Endothelial cell of umbilical vein (primary cell): Measurements from ENCODE around the gene FAM50A.

Source experiments
- CTCF ChIP-seq, 2 donors: IDR thresholded peaks; 1 replicate in 1 of 2; 2 replicates in 1 of 2; pipeline ENCODE4 v1.5.1; 2011; ENCODE audit warnings: low read length in 2 of 2, mild to moderate bottlenecking in 2 of 2, moderate library complexity in 2 of 2, control low read depth in 1 of 2, inconsistent platforms in 1 of 2, low read depth in 1 of 2; ENCODE audit not compliant: insufficient read depth in 1 of 2; ENCODE audit errors: extremely low read depth in 1 of 2
- EZH2 ChIP-seq: IDR thresholded peaks from 2 replicates; pipeline ENCODE4 v1.6.1; 2012; ENCODE audit warnings: borderline replicate concordance, low read depth, mild to moderate bottlenecking, moderate library complexity, low read length, inconsistent platforms; ENCODE audit not compliant: severe bottlenecking
- FOS ChIP-seq: IDR thresholded peaks from 2 replicates; pipeline ENCODE4 v1.6.1; 2011; ENCODE audit warnings: mild to moderate bottlenecking, low read length, moderate library complexity, borderline replicate concordance; ENCODE audit not compliant: insufficient read depth
- GATA2 ChIP-seq: IDR thresholded peaks from 2 replicates; pipeline ENCODE4 v1.7.0; 2011; ENCODE audit warnings: low read depth, mild to moderate bottlenecking, moderate library complexity, mixed read lengths, low read length; ENCODE audit not compliant: insufficient read length, insufficient read depth
- JUN ChIP-seq: IDR thresholded peaks from 2 replicates; pipeline ENCODE4 v1.6.1; 2011; ENCODE audit warnings: borderline replicate concordance, low read depth; ENCODE audit not compliant: insufficient read length, insufficient read depth
- MYC ChIP-seq: IDR thresholded peaks from one replicate; pipeline ENCODE4 v1.6.1; 2011; ENCODE audit warnings: mild to moderate bottlenecking, low read depth, low read length
- POLR2A ChIP-seq: IDR thresholded peaks from 2 replicates; pipeline ENCODE4 v1.6.1; 2012; ENCODE audit warnings: low read depth, mild to moderate bottlenecking, control low read depth, low read length
- POLR2AphosphoS5 ChIP-seq: IDR thresholded peaks from 2 replicates; pipeline ENCODE4 v1.6.1; 2012; ENCODE audit warnings: low read depth, mild to moderate bottlenecking, control low read depth, low read length, moderate library complexity; ENCODE audit not compliant: insufficient read depth
- TF ChIP-seq, protein P1 (sequence below): IDR thresholded peaks from 2 replicates; pipeline ENCODE4 v1.6.1; 2011; ENCODE audit not compliant: insufficient read depth, insufficient read length

DNA sequence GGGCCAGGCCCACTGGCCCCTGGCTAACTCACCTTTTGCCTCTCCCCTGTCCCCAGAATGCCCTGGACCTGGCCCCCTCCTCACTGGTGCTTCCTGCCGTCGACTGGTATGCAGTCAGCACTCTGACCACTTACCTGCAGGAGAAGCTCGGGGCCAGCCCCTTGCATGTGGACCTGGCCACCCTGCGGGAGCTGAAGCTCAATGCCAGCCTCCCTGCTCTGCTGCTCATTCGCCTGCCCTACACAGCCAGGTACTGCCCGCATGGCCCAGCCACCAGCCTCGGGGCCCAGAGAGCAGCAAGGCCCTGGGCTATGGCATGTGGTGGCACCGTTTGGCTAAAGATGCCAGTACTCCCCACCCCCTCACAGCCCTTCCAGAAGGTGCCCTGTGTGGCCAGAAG, 11.7 kb upstream of the FAM50A start:
- TF ChIP-seq POLR2A (no peak), POLR2AphosphoS5 (no peak), CTCF (IDR thresholded peaks at IDR 0.05; ENCODE audit: extremely low read depth in 1 of 2, insufficient read depth in 1 of 2, low read depth in 1 of 2, low read length in 2 of 2) (no peak), EZH2 (no peak), JUN (no peak), MYC (no peak), FOS (no peak), GATA2 (no peak)
- TF ChIP-seq, protein P1, sequence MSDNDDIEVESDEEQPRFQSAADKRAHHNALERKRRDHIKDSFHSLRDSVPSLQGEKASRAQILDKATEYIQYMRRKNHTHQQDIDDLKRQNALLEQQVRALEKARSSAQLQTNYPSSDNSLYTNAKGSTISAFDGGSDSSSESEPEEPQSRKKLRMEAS = no peak
